NT2/D1 (cell line): ENCODE results near the gene HOXB9.

Experiments
- DNase-seq: peaks from one replicate; pipeline ENCODE4 v3.0.0-alpha.2; 2011; ENCODE audit warnings: low read depth, low spot score
- H3K27me3 ChIP-seq: 2 replicates; pipeline ENCODE4 v1.6.0; 2011; ENCODE audit warnings: mild to moderate bottlenecking; ENCODE audit not compliant: insufficient read length, insufficient read depth
- H3K36me3 ChIP-seq: 2 replicates; pipeline ENCODE4 v1.6.1; 2011; ENCODE audit warnings: mild to moderate bottlenecking, low read length, mixed read lengths; ENCODE audit not compliant: insufficient read depth, insufficient read length
- H3K4me1 ChIP-seq: 2 replicates; pipeline ENCODE4 v1.5.1; 2011; ENCODE audit not compliant: insufficient read depth, insufficient read length
- H3K4me3 ChIP-seq: 2 replicates; pipeline ENCODE4 v1.5.1; 2011; ENCODE audit warnings: low read depth; ENCODE audit not compliant: insufficient read length
- H3K9ac ChIP-seq: 2 replicates; pipeline ENCODE4 v1.6.0; 2011; ENCODE audit warnings: low read depth; ENCODE audit not compliant: insufficient read length
- H3K9me3 ChIP-seq: 2 replicates; pipeline ENCODE4 v1.5.1; 2011; ENCODE audit warnings: mild to moderate bottlenecking, low read length; ENCODE audit not compliant: insufficient read depth
- SUZ12 ChIP-seq: IDR thresholded peaks from 2 replicates; pipeline ENCODE4 v1.6.1; 2011; ENCODE audit not compliant: insufficient read length, insufficient read depth; ENCODE audit errors: extremely low read depth
- YY1 ChIP-seq: IDR thresholded peaks from 2 replicates; pipeline ENCODE4 v1.6.1; 2011; ENCODE audit not compliant: insufficient read length, insufficient read depth
- ZNF274 ChIP-seq: IDR thresholded peaks from 2 replicates; pipeline ENCODE4 v1.6.1; 2011; ENCODE audit warnings: mild to moderate bottlenecking, low read depth, low read length

HOXB9 gene

DNA sequence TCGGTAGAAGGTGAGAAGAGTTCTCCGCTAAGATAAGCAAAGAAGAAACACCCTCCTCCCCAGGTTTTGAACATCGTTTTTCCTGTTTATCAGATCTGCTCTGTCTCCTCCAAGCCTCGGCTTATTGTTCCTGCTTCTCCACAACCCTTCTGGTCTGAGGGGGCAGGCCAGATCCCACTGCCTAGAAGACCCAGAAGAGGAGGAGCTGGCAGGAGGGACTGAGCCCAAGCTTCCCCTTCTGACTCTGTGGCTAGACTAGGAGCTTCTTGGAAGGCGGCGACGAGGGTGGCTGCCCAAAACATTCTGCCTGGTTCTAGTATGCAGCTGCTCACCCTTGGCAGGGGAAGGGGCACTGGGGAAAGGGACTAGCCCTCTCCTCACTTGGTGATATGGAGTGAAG lies 27.4 kb downstream of the HOXB9 start:
- no peak overlapping the region for H3K9ac ChIP-seq
- H3K9me3 ChIP-seq = no peaks in the 10 kb centered on the region
- no peak for DNase-seq
- H3K27me3 ChIP-seq = peaks cover 100% of the 10 kb centered on the region
- TF ChIP-seq SUZ12 (no peak), YY1 (no peak), ZNF274 (no peak)
- H3K36me3 ChIP-seq = no peaks in the 10 kb centered on the region
- no peak overlapping the region for H3K4me3 ChIP-seq
- H3K4me1 ChIP-seq = peaks cover 14% of the 10 kb centered on the region

DNA sequence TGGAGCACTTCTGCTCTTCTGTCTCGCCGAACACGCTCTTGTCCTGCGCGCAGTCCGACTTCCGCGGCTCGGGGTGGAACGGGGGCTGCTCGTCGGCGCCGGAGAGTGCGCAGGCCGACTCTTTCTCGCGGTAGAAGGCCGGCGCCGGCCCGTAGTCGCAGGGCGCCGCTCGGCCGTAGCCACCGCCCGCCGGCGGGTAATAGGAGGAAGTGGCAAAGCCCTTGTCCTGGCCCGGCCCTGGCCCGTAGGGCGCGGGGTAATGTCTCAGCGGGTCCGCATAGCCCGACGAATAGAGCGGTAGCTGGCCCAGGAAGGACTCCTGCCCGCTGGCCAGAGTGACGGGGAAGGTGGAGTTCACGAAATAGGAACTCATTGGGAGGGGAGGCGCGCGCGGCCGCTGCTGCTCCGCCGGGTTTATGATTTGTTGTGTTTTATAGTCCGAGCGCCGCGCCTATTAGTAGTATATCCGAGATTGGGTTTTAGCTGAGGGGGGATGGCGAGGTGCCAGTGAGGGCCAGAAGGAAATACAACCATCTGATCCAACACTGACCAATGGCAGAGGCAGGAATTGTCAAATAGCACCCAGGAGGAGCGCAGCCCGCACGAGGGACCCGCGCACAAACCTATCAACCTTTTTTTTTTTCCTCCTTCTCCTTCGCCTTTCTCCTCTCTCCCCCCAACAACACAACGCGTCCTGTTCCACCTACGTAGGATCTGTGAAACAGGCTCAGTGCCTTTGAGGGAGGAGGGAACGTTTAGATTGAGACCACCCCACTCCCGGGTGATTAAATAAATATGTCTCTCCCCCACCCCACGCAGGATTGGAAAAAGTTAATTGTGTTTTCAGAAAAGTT lies 28.2 kb downstream of the HOXB9 start:
- no peak for DNase-seq
- Histone ChIP-seq H3K9me3 (no peaks in the 10 kb centered on the region), H3K4me3 (peak overlapping the region; percentile 31), H3K9ac (peak overlapping the region; percentile 65), H3K36me3 (no peaks in the 10 kb centered on the region), H3K27me3 (peaks cover 100% of the 10 kb centered on the region), H3K4me1 (peaks cover 12% of the 10 kb centered on the region)
- TF ChIP-seq YY1 = no peak
- TF ChIP-seq SUZ12 = peak; percentile 85
- TF ChIP-seq ZNF274 = no peak

GRCh38 chr17:48597528-48597777 lies 28.7 kb downstream of the HOXB9 start:
- no peaks in the 10 kb centered on the region for H3K36me3 ChIP-seq
- H3K27me3 ChIP-seq = peaks cover 100% of the 10 kb centered on the region
- H3K9me3 ChIP-seq = no peaks in the 10 kb centered on the region
- H3K4me3 ChIP-seq = peak overlapping the region; percentile 31
- DNase-seq = no peak
- H3K9ac ChIP-seq = peak overlapping the region; percentile 65
- TF ChIP-seq YY1 (no peak), ZNF274 (no peak), SUZ12 (no peak)
- H3K4me1 ChIP-seq = peaks cover 12% of the 10 kb centered on the region

DNA sequence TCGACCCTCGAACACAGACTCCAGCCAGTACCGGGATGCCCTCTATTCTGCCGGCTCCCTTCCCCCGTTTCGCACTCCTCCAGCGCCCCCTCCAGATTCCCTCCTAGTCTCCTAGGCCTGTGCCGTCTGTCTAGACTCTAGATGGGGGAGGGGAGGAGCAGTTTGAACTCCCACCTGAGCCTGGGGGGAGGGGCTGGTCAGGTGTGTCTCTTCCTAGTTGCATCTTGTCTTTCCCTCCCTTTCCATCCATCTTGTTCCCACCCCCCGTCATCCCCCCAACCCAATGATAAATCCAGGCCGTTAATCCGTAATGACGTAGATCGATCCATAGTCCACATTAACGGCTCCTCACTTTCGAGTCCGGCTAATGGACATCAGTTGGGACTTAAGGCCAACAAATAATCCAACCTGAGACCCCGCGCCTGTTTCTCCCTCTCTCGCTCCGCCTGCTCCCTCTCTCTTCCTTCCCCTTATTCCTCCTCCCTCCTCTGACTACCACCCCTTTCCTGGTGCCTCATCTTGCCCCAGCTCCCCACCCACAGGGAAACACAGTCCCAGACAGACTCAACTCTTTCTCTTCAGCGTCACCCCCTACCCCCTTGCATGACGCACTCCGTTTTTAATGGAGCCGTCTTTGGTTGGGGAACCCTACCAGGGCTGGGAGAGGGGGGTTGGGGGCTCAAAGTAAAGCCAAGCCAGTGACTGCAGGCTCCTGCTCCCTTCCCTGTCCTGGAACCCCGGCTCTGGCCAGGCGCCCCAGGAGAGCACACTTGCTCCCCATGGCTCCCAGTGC lies 29.2 kb downstream of the HOXB9 start:
- TF ChIP-seq ZNF274 (no peak), SUZ12 (no peak), YY1 (no peak)
- Histone ChIP-seq H3K4me1 (peaks cover 12% of the 10 kb centered on the region), H3K4me3 (peak overlapping the region; percentile 31), H3K36me3 (no peaks in the 10 kb centered on the region), H3K27me3 (peaks cover 100% of the 10 kb centered on the region), H3K9ac (no peak overlapping the region), H3K9me3 (no peaks in the 10 kb centered on the region)
- DNase-seq = no peak

- H3K9me3 ChIP-seq = no peaks in the 10 kb centered on the region
- peaks cover 100% of the 10 kb centered on the region for H3K27me3 ChIP-seq
- H3K9ac ChIP-seq = no peak overlapping the region
- TF ChIP-seq YY1 (no peak), SUZ12 (peak; percentile 85)
- H3K36me3 ChIP-seq = no peaks in the 10 kb centered on the region
- DNase-seq = no peak
- peak overlapping the region; percentile 31 for H3K4me3 ChIP-seq
- H3K4me1 ChIP-seq = peaks cover 12% of the 10 kb centered on the region
Measured at GRCh38 chr17:48596000-48596734, 30.0 kb downstream of the HOXB9 start.

- Histone ChIP-seq H3K27me3 (peaks cover 100% of the 10 kb centered on the region), H3K36me3 (no peaks in the 10 kb centered on the region), H3K4me3 (no peak overlapping the region), H3K4me1 (peaks cover 12% of the 10 kb centered on the region), H3K9me3 (no peaks in the 10 kb centered on the region), H3K9ac (no peak overlapping the region)
- no peak for TF ChIP-seq YY1
- TF ChIP-seq ZNF274 = no peak
- TF ChIP-seq SUZ12 = no peak
- DNase-seq = no peak
Measured at GRCh38 chr17:48595278-48595999, 30.7 kb downstream of the HOXB9 start.
